Activated T-cell treated with anti-CD3 and anti-CD28 coated beads, Interleukin-2, amount 50 U/mL, for 72 hours (primary cell): Measurements from ENCODE around the gene ANKS1A. TPM values are rescaled to one million over a fixed set of nuclear protein-coding genes. Genes with fewer than 3 reads are reported as not detected.
A peak's percentile ranks its signal among the peaks of the same experiment; 100 is the strongest.
"Not testable (repeated sequence)": the region's sequence is repeated elsewhere in the genome, so short reads cannot be mapped to it uniquely, and the experiment has no call there.

Source experiments
- ATAC-seq, 2 donors: fragments of 150-1000 bp; cut with Tn5 transposase; replicated peaks in 1 of 2; 2 replicates each; pipeline ENCODE4 v1.10.0; 2021; ENCODE audit warnings: moderate library complexity in 2 of 2, mild to moderate bottlenecking in 1 of 2
- DNase-seq, 2 donors: peaks; one replicate each; pipeline ENCODE4 v3.0.0; 2021 to 2022; ENCODE audit warnings: mixed read lengths in 1 of 2
- H3K27ac Mint-ChIP-seq: one replicate; pipeline ENCODE4 v1.8.0; 2022; ENCODE audit warnings: mild to moderate bottlenecking, moderate library complexity, mixed read lengths
- H3K27me3 Mint-ChIP-seq: one replicate; pipeline ENCODE4 v1.8.0; 2022; ENCODE audit warnings: low read depth, mixed read lengths
- H3K36me3 Mint-ChIP-seq, 2 donors: one replicate each; pipeline ENCODE4 v1.8.0; 2022; ENCODE audit warnings: mixed read lengths in 2 of 2, mild to moderate bottlenecking in 1 of 2; ENCODE audit not compliant: insufficient read depth in 2 of 2
- H3K4me1 Mint-ChIP-seq: one replicate; pipeline ENCODE4 v1.8.0; 2022; ENCODE audit warnings: low read depth, mixed read lengths
- H3K4me3 Mint-ChIP-seq, 2 donors: one replicate each; pipeline ENCODE4 v1.8.0; 2022; ENCODE audit warnings: mild to moderate bottlenecking in 2 of 2, mixed read lengths in 2 of 2, moderate library complexity in 2 of 2
- H3K9me3 Mint-ChIP-seq, 2 donors: one replicate each; pipeline ENCODE4 v1.8.0; 2022; ENCODE audit warnings: mixed read lengths in 2 of 2
- total RNA-seq, 2 donors: library from RNA; stranded (reverse); gene quantifications; one replicate each; pipeline ENCODE4 v1.2.3, GENCODE V29; 2022

ANKS1A gene
- total RNA-seq, 2 donors from 2014 or later: 9.2 to 9.6 TPM

- H3K27ac Mint-ChIP-seq, H3K36me3 Mint-ChIP-seq, ATAC-seq, H3K27me3 Mint-ChIP-seq, DNase-seq, H3K4me1 Mint-ChIP-seq, H3K4me3 Mint-ChIP-seq, H3K9me3 Mint-ChIP-seq: not testable (repeated sequence)
Observed at GRCh38 chr6:35003886-35004530, 115.0 kb downstream of the ANKS1A start.

- ATAC-seq: no peak
- H3K27me3 Mint-ChIP-seq: no peaks in the 10 kb centered on the region
- H3K4me1 Mint-ChIP-seq: peaks cover 18% of the 10 kb centered on the region
- no peak overlapping the region for H3K27ac Mint-ChIP-seq
- peaks cover 0 to 1% of the 10 kb centered on the region in 2 donors for H3K36me3 Mint-ChIP-seq
- no peak overlapping the region for H3K4me3 Mint-ChIP-seq
- DNase-seq: no peak
- H3K9me3 Mint-ChIP-seq: no peaks in the 10 kb centered on the region
Observed at GRCh38 chr6:35007016-35007415, 118.0 kb downstream of the ANKS1A start.

GRCh38 chr6:35008858-35009257 is 119.8 kb downstream of the ANKS1A start:
- no peak for ATAC-seq
- no peaks in the 10 kb centered on the region for H3K9me3 Mint-ChIP-seq
- DNase-seq: no peak
- H3K36me3 Mint-ChIP-seq: peaks cover 0 to 1% of the 10 kb centered on the region in 2 donors
- H3K4me3 Mint-ChIP-seq: no peak overlapping the region
- peaks cover 18% of the 10 kb centered on the region for H3K4me1 Mint-ChIP-seq
- H3K27me3 Mint-ChIP-seq: no peaks in the 10 kb centered on the region
- peak overlapping the region; percentile 9 for H3K27ac Mint-ChIP-seq

GRCh38 chr6:35011096-35012041 is 122.3 kb downstream of the ANKS1A start:
- peak; percentile 96 to 97 for ATAC-seq
- DNase-seq: peak; percentile 27 to 28
- Mint-ChIP-seq H3K27me3 (no peaks in the 10 kb centered on the region), H3K4me3 (peak overlapping the region in 1 of 2 donors; percentile 23), H3K4me1 (peaks cover 18% of the 10 kb centered on the region), H3K9me3 (no peaks in the 10 kb centered on the region), H3K36me3 (no peaks in the 10 kb centered on the region), H3K27ac (no peak overlapping the region)

GRCh38 chr6:35013701-35014100 is 124.6 kb downstream of the ANKS1A start:
- ATAC-seq (no peak), DNase-seq (no peak)
- no peaks in the 10 kb centered on the region for H3K27me3 Mint-ChIP-seq
- H3K36me3 Mint-ChIP-seq: no peaks in the 10 kb centered on the region
- no peak overlapping the region for H3K4me3 Mint-ChIP-seq
- no peak overlapping the region for H3K27ac Mint-ChIP-seq
- H3K9me3 Mint-ChIP-seq: no peaks in the 10 kb centered on the region
- H3K4me1 Mint-ChIP-seq: peaks cover 18% of the 10 kb centered on the region

GRCh38 chr6:35014341-35014740 is 125.3 kb downstream of the ANKS1A start:
- H3K9me3 Mint-ChIP-seq: no peaks in the 10 kb centered on the region
- DNase-seq (no peak), ATAC-seq (no peak)
- no peak overlapping the region for H3K27ac Mint-ChIP-seq
- H3K4me1 Mint-ChIP-seq: peaks cover 18% of the 10 kb centered on the region
- no peak overlapping the region for H3K4me3 Mint-ChIP-seq
- no peaks in the 10 kb centered on the region for H3K36me3 Mint-ChIP-seq
- H3K27me3 Mint-ChIP-seq: no peaks in the 10 kb centered on the region

GRCh38 chr6:35014786-35015185 is 125.7 kb downstream of the ANKS1A start:
- ATAC-seq (no peak), DNase-seq (no peak)
- H3K4me1 Mint-ChIP-seq: peaks cover 18% of the 10 kb centered on the region
- no peaks in the 10 kb centered on the region for H3K27me3 Mint-ChIP-seq
- no peak overlapping the region for H3K4me3 Mint-ChIP-seq
- no peaks in the 10 kb centered on the region for H3K36me3 Mint-ChIP-seq
- H3K27ac Mint-ChIP-seq: no peak overlapping the region
- H3K9me3 Mint-ChIP-seq: no peaks in the 10 kb centered on the region

- Mint-ChIP-seq H3K27me3 (no peaks in the 10 kb centered on the region), H3K4me1 (peaks cover 15% of the 10 kb centered on the region), H3K27ac (no peak overlapping the region), H3K9me3 (no peaks in the 10 kb centered on the region), H3K4me3 (no peak overlapping the region), H3K36me3 (no peaks in the 10 kb centered on the region)
- DNase-seq (no peak), ATAC-seq (no peak)
Observed at GRCh38 chr6:35015476-35015875, 126.4 kb downstream of the ANKS1A start.

GRCh38 chr6:35015996-35016395 is 126.9 kb downstream of the ANKS1A start:
- Mint-ChIP-seq H3K9me3 (no peaks in the 10 kb centered on the region), H3K4me1 (peaks cover 10% of the 10 kb centered on the region), H3K4me3 (no peak overlapping the region), H3K36me3 (no peaks in the 10 kb centered on the region), H3K27ac (no peak overlapping the region), H3K27me3 (no peaks in the 10 kb centered on the region)
- no peak for ATAC-seq
- no peak for DNase-seq

GRCh38 chr6:35016502-35017321 is 127.7 kb downstream of the ANKS1A start:
- H3K36me3 Mint-ChIP-seq: no peaks in the 10 kb centered on the region
- H3K9me3 Mint-ChIP-seq: no peaks in the 10 kb centered on the region
- no peaks in the 10 kb centered on the region for H3K27me3 Mint-ChIP-seq
- no peak overlapping the region for H3K4me3 Mint-ChIP-seq
- DNase-seq: no peak
- H3K27ac Mint-ChIP-seq: no peak overlapping the region
- ATAC-seq: no peak
- H3K4me1 Mint-ChIP-seq: peaks cover 3% of the 10 kb centered on the region

GRCh38 chr6:35017411-35018181 is 128.5 kb downstream of the ANKS1A start:
- no peak for DNase-seq
- Mint-ChIP-seq H3K36me3 (no peaks in the 10 kb centered on the region), H3K27ac (no peak overlapping the region)

GRCh38 chr6:35018182-35018519 is 129.1 kb downstream of the ANKS1A start:
- no peaks in the 10 kb centered on the region for H3K4me1 Mint-ChIP-seq
- no peaks in the 10 kb centered on the region for H3K9me3 Mint-ChIP-seq
- ATAC-seq: no peak
- DNase-seq: no peak
- H3K36me3 Mint-ChIP-seq: no peaks in the 10 kb centered on the region
- H3K27ac Mint-ChIP-seq: no peak overlapping the region
- H3K27me3 Mint-ChIP-seq: no peaks in the 10 kb centered on the region
- no peak overlapping the region for H3K4me3 Mint-ChIP-seq

More at GRCh38 chr6:35017411-35018181, 128.5 kb downstream of the ANKS1A start:
- Mint-ChIP-seq H3K4me3 (no peak overlapping the region), H3K4me1 (no peaks in the 10 kb centered on the region), H3K27me3 (no peaks in the 10 kb centered on the region), H3K9me3 (no peaks in the 10 kb centered on the region)
- no peak for ATAC-seq
